AG20443 (cell line): ENCODE data around the gene C3orf38.
"Not testable (repeated sequence)": the region's sequence is repeated elsewhere in the genome, so short reads cannot be mapped to it uniquely, and the experiment has no call there.

Source experiments
- DNase-seq: peaks from one replicate; pipeline ENCODE4 v3.0.0; 2012; ENCODE audit warnings: low spot score, mixed read lengths

C3orf38 gene

DNA sequence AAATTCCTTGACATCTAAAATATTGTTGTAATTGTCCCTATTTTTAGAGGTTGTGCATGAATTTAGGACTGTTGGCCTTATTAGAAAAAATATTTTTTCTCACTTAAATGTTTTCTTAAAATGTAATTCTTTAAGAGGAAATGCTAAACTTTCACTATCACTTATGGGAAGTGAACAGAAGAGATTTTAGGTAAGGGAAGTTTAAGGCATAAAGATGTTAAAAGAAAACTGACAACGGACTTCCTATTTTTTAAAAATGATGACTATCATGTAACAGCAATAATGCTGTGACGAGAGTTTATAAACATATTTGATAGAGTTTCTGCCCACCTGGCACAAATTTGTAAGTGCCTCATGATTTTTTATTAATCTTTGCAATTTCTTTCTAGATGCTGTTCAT, 3.1 kb downstream of the C3orf38 start:
- no peak for DNase-seq

DNA sequence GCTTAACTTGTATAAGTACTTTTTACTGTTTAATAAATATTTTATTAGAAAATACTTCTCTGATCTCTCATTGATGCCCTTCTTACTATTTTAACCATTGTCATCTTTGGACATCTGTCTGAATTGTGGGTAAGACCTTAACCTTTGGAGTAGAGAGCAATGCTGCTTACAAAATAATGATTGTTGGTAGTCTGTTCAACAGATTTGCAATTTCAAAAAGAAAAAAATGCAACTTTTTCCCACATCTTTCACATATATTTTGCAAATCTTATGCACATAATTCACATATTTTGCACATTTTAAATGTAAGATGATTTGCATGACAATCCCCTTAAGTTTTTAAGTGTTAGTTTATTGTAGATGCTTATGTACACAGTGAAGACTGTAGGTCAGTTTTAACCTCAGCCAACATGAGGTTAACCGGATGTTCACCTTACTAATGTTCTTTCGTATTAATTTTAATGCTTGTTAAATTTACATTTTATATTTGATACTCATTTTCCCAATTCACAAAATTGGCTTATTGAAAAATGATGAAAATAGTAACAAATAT, 16.7 kb downstream of the C3orf38 start:
- DNase-seq, result no peak

DNA sequence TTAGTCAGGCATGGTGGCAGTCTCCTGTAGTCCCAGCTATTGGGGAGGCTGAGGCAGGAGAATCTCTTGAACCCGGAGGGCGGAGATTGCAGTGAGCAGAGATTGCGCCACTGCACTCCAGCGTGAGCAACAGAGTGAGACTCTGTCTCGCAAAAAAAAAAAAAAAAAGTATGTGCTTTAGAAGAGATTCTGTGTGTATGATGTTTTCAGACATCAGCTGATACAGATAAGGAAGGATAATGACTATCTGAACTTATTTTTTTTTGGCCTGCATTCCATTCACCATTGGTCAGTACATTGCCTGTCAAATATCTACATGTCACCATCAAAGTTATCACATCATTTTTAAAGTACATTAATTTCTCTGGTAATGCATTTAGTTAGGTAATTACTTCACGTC, 17.4 kb downstream of the C3orf38 start:
- no peak for DNase-seq

DNA sequence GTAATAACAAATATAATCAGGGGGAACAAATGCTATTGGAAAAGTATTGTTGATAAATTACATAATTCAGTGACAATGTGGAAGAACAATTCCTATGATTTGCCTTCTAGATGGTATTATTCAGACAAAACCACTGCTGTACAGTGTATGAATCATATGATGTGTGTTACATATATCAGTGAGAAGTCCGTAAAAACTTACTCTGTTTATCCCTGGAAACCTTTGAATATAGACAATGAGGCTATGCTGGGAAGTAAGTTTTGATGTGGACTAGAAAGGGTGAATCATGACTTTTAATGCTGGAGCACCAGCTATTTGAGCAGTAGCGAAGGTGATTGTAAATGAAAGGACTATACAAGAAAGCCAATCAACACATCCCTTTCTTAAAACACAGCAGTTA, 17.9 kb downstream of the C3orf38 start:
- DNase-seq, result no peak

DNA sequence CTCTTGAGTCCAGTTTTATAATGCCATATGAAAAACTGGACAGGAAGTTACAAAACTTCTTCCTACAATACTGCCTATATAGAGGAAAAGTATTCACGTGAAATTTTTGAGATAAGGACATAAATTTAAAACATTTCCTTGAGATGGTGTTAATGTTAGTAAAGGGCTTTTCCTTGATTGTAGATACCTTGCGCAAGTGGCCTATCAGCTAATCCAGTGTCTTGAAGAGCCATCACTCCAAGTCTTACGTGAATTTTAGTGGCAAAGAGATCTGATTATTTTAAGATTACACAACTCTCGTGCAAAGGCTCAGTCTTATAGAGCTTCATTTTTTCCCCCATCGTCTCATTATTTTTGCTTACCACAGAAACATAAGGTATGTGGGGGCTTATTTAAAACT, 18.4 kb downstream of the C3orf38 start:
- no peak for DNase-seq

DNA sequence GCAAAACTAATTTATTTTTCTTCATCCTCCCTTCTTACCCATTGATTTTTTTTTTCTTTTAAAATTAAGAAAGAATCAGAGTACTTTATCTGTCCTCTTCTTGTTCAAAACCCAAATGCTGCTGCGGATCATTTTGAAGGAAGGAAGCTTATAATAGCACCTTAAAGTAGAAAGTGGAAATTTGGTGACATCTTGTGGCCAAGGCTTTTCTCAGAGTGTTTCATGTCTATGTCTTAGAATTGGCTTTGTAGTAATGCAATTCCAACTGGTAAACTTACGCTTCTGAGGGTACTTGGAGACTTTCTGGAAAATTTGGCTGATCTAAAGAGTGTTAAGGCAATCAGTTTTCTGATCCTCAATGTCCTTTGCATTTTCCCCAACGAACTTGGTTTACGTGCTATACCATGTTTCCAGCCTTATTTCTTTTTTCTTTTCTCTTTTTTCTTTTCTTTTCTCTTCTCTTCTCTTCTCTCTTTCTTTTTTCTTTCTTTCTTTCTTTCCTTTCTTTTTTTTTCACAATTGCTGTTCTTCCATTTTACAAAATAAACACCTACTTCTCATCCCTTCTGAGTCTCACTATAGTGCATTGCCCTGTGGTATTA, 30.7 kb downstream of the C3orf38 start:
- peak; percentile 30 for DNase-seq

DNA sequence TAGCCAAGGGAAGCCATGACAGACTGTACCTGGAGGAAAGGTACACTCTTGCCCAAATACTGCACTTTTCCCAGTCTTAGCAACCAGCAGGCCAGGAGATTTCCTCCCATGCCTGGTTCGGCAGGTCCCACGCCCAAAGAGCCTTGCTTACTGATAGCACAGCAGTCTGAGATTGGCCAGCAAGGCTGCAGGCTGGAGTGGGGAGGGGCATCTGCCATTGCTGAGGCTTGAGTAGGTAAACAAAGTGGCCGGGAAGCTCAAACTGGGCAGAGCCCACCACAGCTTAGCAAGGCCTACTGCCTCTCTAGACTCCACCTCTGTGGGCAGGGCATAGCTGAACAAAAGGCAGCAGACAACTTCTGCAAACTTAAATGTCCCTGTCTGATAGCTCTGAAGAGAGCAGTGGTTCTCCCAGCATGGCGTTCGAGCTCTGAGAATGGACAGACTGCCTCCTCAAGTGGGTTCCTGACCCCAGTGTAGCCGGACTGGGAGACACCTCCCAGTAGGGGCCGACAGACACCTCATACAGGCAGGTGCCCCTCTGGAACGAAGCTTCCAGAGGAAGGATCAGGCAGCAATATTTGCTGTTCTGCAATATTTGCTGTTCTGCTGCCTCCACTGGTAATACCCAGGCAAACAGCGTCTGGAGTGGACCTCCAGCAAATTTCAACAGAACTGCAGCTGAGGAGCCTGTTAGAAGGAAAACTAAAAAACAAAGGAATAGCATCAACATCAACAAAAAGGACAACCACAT, 32.6 kb downstream of the C3orf38 start:
- DNase-seq, result not testable (repeated sequence)

DNA sequence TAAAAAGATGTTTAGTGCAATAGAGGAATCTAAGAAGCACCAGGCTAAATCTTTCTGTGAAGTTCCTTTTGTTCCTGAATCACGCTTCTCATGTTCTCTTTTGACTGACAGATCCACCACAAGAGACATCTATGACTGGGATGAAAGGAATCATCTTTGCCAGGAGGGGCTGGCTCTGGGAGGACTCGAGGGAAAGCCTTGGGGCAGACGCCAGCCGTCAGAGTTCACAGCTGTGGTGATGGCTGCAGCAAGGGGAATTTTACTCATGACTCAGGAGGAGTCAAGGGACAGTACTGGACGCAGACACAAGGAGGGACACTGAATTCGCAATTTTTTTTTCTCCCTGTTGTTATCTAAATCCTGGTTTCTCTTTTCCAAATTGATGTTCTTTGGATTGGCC, 38.7 kb downstream of the C3orf38 start:
- DNase-seq, result peak; percentile 51

DNA sequence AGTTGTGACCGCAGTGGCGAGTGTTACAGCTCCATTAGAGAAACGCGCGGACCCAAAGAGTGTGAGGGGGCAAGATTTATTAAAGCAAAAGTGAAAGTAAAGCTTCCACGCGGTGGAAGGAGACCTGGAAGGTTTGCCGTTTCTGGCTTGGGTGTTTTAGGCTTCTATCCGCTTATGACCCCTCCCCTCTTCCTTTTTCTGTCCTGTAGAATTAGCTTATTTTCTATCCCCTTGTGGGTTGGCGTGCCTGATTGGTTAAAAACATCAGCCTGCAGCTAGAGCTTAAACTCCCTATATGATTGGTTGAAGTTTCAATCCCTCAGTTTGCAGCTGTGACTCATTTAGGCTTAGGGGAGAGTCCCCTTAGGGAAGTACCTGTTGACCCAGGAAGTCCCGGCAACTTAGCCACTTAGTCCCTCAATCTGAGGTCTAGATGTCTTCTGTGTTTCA, 39.6 kb downstream of the C3orf38 start:
- DNase-seq, result no peak

DNA sequence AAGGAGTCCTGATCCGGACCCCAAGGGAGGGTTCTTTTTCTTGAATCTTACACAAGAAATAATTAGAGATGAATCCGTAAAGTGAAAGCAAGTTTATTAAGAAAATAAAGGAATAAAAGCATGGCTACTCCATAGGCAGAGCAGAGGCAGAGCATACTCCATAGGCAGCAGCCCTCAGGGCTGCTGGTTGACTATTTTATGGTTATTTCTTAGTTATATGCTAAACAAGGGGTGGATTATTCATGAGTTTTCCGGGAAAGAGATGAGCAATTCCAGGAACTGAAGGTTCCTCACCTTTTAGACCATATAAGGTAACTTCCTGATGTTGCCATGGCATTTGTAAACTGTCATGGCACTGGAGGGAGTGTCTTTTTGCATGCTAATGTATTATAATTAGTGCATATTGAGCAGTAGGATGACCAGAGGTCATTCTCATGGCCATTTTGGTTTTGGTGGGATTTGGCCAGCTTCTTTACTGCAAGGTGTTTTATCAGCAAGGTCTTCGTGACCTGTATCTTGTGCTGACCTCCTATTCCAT, 42.2 kb downstream of the C3orf38 start:
- no peak for DNase-seq

DNA sequence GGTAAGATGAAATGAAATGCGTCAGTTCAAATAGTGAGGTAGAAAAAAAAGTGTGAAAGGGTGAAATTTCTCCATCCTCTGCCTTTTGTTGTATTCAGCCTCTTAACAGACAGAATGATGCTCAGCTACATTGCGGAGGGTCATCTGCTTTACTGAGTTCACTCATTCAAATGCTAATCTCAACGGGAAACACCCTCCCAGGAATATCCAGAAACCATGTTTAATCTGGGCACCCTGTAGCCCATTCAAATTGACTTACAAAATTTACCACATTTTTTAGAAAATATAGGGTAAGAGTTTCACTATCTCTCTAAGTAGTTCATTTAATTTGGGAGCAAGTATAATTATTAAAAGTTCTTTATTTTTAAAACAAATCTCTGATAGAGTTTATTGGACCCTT, 42.9 kb downstream of the C3orf38 start:
- DNase-seq, result no peak

DNA sequence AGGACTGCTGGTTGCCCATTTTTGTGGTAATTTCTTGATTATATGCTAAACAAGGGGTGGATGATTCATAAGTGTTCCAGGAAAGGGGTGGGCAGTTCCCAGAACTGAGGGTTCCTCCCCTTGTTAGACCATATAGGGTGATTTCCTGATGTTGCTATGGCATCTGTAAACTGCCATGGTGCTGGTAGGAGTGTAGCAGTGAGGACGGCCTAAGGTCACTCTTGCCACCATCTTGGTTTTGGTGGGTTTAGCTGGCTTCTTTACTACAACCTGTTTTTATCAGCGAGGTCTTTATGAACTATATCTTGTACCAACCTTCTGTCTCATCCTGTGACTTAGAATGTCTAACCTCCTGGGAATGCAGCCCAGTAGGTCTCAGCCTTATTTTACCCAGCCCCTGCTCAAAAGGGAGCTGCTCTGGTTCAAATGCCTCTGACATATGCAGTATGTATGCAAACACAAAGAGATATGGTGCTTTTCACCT, 46.2 kb downstream of the C3orf38 start:
- DNase-seq, result no peak

DNA sequence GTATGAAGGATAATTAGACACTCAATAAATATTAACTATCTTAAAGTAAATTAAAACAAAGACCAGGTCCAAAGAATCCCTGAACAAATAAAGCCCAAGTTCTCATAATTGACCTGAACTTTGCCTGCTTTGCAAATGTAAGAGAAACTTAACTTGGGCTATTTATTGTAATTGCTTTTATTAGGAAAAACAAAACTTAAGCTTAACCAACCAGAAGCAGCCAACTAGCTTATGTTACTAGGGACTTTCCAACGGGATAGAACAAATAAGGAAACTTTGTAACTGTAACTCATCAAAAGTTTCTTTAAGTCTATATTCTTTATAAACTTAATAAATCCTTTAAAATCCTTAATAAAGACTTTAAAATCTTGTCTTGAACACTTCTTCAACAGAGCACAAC, 48.4 kb downstream of the C3orf38 start:
- no peak for DNase-seq

DNA sequence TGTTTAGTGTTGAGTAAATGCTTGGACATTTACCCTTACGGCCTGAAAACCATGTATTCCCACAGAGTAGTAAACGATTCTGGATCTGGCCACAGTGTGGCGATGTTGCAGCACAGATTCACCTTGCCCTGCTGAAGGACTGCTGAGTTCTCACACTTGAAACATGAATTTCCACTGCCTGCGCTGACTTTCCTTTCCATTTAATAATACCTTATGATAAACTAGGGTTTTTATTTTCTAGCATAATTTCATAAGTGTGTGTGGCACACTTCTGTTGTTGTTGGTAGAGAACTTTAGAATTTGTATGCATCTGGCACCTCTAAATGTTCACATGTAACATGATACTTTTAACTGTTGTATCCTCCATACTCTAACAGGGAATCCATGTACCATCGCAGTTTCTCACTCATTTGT, 53.9 kb downstream of the C3orf38 start:
- peak; percentile 70 for DNase-seq
